GM10266 (cell line): ENCODE results near the gene CABCOCO1.

ENCODE experiments used
- DNase-seq: peaks from one replicate; pipeline ENCODE4 v3.0.0; 2012; ENCODE audit errors: extremely low spot score
- CTCF ChIP-seq: IDR thresholded peaks from 2 replicates; pipeline ENCODE4 v1.5.1; 2012; ENCODE audit warnings: mild to moderate bottlenecking, low read depth; ENCODE audit not compliant: control insufficient read depth, insufficient read depth; ENCODE audit errors: missing control alignments

CABCOCO1 gene

GRCh38 chr10:61784354-61785133 lies 121.8 kb downstream of the CABCOCO1 start:
- TF ChIP-seq CTCF = no peak
- no peak for DNase-seq

DNA sequence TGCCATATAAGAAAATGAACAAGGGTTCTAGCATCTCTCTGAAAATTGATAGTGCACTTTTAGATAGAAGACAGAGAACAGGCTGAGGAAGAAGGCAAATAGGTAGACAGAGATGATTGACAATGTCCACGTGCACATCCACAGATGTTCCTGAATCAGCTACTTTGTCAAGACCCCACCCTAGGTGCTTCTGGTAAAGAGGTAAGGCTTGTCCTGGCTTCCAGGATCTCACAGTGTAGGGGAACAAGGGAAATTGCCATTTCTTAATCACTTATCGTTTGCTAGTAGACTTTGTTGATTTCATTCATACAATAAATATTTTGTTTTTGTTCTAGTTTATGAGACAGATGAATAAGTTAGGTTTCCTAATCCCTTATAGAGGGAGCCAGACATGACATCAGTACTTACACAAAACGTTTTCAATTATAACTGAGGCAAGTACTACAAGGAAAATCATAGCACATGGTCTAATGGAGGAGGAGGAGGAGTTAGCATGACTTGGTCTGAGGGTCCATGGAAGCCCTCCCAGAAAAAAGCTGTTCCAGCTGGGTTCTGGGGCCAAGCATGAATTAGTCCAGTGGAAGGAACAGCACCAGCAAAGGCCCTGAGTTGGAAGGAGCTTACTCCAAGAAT lies 122.9 kb downstream of the CABCOCO1 start:
- TF ChIP-seq CTCF = no peak
- DNase-seq = no peak

GRCh38 chr10:61786728-61787127 lies 124.0 kb downstream of the CABCOCO1 start:
- no peak for TF ChIP-seq CTCF
- DNase-seq = peak; percentile 42

DNA sequence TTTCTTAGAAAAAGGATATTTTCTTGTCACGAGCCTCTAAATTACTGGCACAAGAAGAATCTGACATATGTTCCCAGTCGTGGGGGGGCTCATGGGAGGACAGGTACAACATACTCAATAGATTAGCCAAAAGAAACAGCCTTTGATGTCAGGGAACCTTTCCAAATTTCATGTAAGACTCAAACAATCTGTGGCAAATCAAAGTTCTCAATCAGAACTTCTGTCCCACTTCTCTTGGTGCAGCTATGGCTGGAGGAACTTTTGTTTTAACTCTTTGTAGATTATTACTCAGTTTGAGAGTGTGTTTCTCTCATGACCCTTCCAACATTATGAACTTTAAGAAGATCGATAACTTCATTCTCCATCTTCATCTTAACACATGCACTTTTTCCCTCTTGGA lies 124.4 kb downstream of the CABCOCO1 start:
- TF ChIP-seq CTCF = no peak
- DNase-seq = no peak

GRCh38 chr10:61789031-61789430 lies 126.3 kb downstream of the CABCOCO1 start:
- no peak for DNase-seq
- TF ChIP-seq CTCF = no peak

GRCh38 chr10:61791216-61791615 lies 128.5 kb downstream of the CABCOCO1 start:
- TF ChIP-seq CTCF = no peak
- DNase-seq = no peak

DNA sequence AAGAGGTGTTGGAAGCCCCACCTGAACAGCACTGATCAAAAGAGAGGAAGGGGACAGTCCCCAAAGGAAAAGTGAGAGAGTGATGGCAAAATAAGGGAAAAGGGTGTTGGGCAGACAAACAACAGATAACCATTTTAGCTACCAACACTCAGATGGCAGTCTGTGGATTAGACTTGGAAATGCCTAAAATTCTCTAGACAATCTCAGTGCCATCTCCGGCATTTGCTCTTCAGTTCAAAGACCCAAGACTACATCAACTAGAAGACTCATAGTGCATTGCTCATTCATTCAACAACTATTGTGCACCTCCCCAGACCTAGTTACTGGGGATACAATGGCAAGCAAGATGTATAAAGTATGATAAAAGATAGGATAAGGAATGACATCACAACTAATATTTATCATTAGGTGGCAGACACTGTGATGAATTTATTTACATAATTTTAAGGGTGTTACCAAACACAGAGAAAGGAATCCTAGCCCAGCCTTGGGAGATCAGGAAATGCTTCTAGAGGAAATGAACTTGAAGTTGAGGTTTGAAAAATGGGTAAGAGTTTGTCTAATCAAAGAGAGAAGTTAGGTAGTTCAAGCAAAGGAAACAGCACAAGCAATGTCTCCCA lies 129.5 kb downstream of the CABCOCO1 start:
- TF ChIP-seq CTCF = no peak
- no peak for DNase-seq
